ENCODE results near the gene EXOC4. TPM values are rescaled to one million over a fixed set of nuclear protein-coding genes. Genes with fewer than 3 reads are reported as not detected.

EXOC4 gene
- total and polyA plus RNA-seq, 4 donors: 47.5 to 100 (median 72.3) TPM

DNA sequence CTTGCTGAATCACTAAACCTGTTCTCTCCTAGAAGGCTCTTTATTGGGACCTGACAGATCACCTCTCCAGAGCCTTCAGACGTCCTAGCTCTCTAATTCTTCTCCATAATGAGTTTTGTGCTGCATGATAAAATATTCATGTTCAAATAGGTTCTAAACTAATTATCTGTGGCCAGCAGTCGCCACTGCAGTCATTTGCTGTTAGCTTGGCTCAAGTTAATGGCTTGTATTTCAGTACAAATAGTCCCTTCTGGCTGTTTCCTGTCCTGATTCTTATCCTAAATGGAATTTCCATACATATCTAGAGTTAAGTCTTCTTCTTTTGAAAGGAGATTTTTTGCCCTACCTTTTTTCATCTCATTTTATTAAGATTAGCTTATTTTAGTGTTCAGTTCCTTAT, 303.2 kb downstream of the EXOC4 start:
- no CpG with 5 or more reads among the region's 2 CpGs for WGBS (ENCODE audit: insufficient coverage)

DNA sequence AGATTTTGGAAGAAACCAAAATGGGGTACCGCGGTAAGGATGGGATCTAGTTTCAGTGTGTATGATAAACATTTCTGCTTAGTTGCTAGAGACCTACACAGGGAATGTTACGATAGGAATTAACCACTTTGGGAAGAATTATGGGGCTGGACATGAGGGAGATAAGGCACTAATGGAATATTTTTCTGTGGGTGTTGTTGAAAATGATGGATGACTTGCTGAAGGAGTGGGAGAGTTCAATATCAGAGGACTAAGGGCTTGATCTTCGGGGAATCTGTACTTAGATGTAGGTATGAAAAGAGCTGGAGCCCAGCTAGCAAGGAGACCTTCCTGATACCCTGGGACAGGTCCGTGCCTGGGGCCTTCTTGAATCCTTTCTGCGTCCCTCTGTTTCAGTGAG, 303.7 kb downstream of the EXOC4 start:
- DNase-seq (ENCODE audit: low read depth in 4 of 6, low spot score in 6 of 6): no peak
- WGBS (ENCODE audit: insufficient coverage): 95% methylated on average over 6 of the region's 6 CpGs
- H3K27ac ChIP-seq (ENCODE audit: low read depth, low read length): no peak overlapping the region
- no peak overlapping the region for H3K4me3 ChIP-seq (ENCODE audit: low read depth, low read length)
- no peaks in the 10 kb centered on the region for H3K36me3 ChIP-seq (ENCODE audit: control insufficient read depth, insufficient read depth, low read length)
- no peaks in the 10 kb centered on the region for H3K27me3 ChIP-seq (ENCODE audit: control insufficient read depth, insufficient read depth, low read length)
- H3K9me3 ChIP-seq (ENCODE audit: control insufficient read depth, insufficient read depth, low read length): no peaks in the 10 kb centered on the region
- H3K4me1 ChIP-seq (ENCODE audit: control insufficient read depth, insufficient read depth, low read length): no peaks in the 10 kb centered on the region

More for the DNA sequence above, 303.2 kb downstream of the EXOC4 start:
- no peak overlapping the region for H3K4me3 ChIP-seq (ENCODE audit: low read depth, low read length)
- no peak overlapping the region for H3K27ac ChIP-seq (ENCODE audit: low read depth, low read length)
- peak in 1 of 6 donors; percentile 55 for DNase-seq (ENCODE audit: low read depth in 4 of 6, low spot score in 6 of 6)
- H3K9me3 ChIP-seq (ENCODE audit: control insufficient read depth, insufficient read depth, low read length): no peaks in the 10 kb centered on the region
- H3K4me1 ChIP-seq (ENCODE audit: control insufficient read depth, insufficient read depth, low read length): no peaks in the 10 kb centered on the region
- no peaks in the 10 kb centered on the region for H3K27me3 ChIP-seq (ENCODE audit: control insufficient read depth, insufficient read depth, low read length)
- no peaks in the 10 kb centered on the region for H3K36me3 ChIP-seq (ENCODE audit: control insufficient read depth, insufficient read depth, low read length)

DNA sequence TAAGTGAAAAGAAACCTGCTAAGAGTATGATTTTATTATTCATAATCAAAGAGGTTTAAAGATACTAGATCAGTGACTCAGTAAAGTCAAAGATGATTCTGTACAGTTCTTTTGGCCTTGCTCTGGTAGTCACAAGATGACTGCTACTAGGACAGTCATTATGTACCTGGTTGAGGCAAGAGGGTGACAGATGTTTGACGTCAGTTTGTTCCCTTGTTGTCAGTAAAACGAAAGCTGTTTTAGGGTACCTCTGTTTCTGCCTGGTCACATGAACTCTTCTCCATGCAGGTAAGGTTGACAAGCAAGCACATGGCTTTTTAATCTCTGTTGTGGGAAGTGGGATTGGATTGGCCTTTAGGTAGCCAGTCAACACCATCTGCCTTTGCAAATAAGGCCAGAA, 308.0 kb downstream of the EXOC4 start:
- Histone ChIP-seq H3K4me1 (ENCODE audit: control insufficient read depth, insufficient read depth, low read length) (no peaks in the 10 kb centered on the region), H3K36me3 (ENCODE audit: control insufficient read depth, insufficient read depth, low read length) (no peaks in the 10 kb centered on the region), H3K4me3 (ENCODE audit: low read depth, low read length) (no peak overlapping the region), H3K27ac (ENCODE audit: low read depth, low read length) (no peak overlapping the region), H3K9me3 (ENCODE audit: control insufficient read depth, insufficient read depth, low read length) (no peaks in the 10 kb centered on the region), H3K27me3 (ENCODE audit: control insufficient read depth, insufficient read depth, low read length) (no peaks in the 10 kb centered on the region)
- WGBS (ENCODE audit: insufficient coverage): 94% methylated on average over 2 of the region's 2 CpGs
- DNase-seq (ENCODE audit: low read depth in 4 of 6, low spot score in 6 of 6): no peak

DNA sequence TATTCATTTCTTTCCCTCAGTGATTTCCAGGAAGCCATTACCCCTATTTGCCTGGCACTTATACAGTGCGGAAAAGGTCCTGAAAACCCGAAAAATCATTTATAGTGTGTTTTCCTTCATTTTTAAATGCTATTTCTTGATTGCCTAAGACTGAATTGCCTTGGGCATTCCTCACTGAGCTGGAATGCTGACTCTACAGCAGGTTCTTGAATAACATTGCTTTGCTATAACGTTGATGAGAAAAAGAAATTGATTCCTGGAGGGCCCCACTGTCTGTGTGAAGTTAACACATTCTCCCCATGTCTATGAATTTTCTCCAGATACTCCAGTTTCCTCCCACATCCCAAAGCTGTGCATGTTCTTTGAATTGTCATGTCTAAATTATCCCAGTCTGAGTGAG, 308.5 kb downstream of the EXOC4 start:
- no peak for DNase-seq (ENCODE audit: low read depth in 4 of 6, low spot score in 6 of 6)
- Histone ChIP-seq H3K27ac (ENCODE audit: low read depth, low read length) (no peak overlapping the region), H3K36me3 (ENCODE audit: control insufficient read depth, insufficient read depth, low read length) (no peaks in the 10 kb centered on the region), H3K4me1 (ENCODE audit: control insufficient read depth, insufficient read depth, low read length) (no peaks in the 10 kb centered on the region), H3K9me3 (ENCODE audit: control insufficient read depth, insufficient read depth, low read length) (no peaks in the 10 kb centered on the region), H3K27me3 (ENCODE audit: control insufficient read depth, insufficient read depth, low read length) (no peaks in the 10 kb centered on the region), H3K4me3 (ENCODE audit: low read depth, low read length) (no peak overlapping the region)
- no CpG with 5 or more reads among the region's 3 CpGs for WGBS (ENCODE audit: insufficient coverage)

DNA sequence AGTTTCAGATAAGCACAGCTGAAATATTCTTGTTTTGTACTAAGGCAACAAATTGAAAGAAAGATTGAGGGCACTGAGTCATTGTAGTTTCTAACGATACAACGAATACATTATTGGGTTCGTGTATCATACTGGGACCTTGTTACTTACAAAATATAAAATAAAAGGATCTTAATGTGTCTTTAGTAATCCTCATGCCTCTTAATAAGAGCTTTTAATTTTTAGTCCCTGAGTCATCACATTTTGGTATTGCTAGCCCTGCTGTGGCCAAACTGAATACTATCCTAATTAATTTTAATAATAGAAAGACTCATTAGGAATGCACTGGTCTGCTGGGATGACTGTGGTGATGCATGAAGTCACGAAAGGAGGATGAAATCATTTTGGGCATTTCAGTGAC, 309.7 kb downstream of the EXOC4 start:
- no peaks in the 10 kb centered on the region for H3K4me1 ChIP-seq (ENCODE audit: control insufficient read depth, insufficient read depth, low read length)
- no peaks in the 10 kb centered on the region for H3K27me3 ChIP-seq (ENCODE audit: control insufficient read depth, insufficient read depth, low read length)
- no peak overlapping the region for H3K4me3 ChIP-seq (ENCODE audit: low read depth, low read length)
- DNase-seq (ENCODE audit: low read depth in 4 of 6, low spot score in 6 of 6): no peak
- no peaks in the 10 kb centered on the region for H3K9me3 ChIP-seq (ENCODE audit: control insufficient read depth, insufficient read depth, low read length)
- H3K36me3 ChIP-seq (ENCODE audit: control insufficient read depth, insufficient read depth, low read length): no peaks in the 10 kb centered on the region
- no CpG with 5 or more reads among the region's 4 CpGs for WGBS (ENCODE audit: insufficient coverage)
- H3K27ac ChIP-seq (ENCODE audit: low read depth, low read length): no peak overlapping the region

DNA sequence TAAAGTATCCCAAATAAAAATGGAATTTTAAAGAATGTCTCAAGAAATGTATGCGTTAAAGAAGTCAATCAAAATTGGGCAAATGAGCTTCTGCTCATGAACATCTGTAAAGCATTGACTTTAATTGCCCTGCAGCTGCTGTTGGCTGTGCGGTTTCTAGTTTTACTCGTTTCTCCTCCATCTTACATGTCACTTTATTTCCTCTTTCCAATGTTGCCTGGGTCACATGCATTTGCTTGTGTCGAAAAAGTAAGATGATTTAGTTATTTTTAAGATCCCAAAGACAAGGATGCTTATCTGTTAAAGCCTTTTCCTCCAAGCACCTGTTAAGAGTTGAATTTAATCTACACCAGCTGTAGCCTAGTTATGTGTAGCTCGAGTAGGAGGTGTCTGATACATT, 310.4 kb downstream of the EXOC4 start:
- H3K27ac ChIP-seq (ENCODE audit: low read depth, low read length): no peak overlapping the region
- no peaks in the 10 kb centered on the region for H3K36me3 ChIP-seq (ENCODE audit: control insufficient read depth, insufficient read depth, low read length)
- no peaks in the 10 kb centered on the region for H3K9me3 ChIP-seq (ENCODE audit: control insufficient read depth, insufficient read depth, low read length)
- WGBS (ENCODE audit: insufficient coverage): 80% methylated on average over 1 of the region's 5 CpGs
- no peak overlapping the region for H3K4me3 ChIP-seq (ENCODE audit: low read depth, low read length)
- no peak for DNase-seq (ENCODE audit: low read depth in 4 of 6, low spot score in 6 of 6)
- H3K4me1 ChIP-seq (ENCODE audit: control insufficient read depth, insufficient read depth, low read length): no peaks in the 10 kb centered on the region
- no peaks in the 10 kb centered on the region for H3K27me3 ChIP-seq (ENCODE audit: control insufficient read depth, insufficient read depth, low read length)

DNA sequence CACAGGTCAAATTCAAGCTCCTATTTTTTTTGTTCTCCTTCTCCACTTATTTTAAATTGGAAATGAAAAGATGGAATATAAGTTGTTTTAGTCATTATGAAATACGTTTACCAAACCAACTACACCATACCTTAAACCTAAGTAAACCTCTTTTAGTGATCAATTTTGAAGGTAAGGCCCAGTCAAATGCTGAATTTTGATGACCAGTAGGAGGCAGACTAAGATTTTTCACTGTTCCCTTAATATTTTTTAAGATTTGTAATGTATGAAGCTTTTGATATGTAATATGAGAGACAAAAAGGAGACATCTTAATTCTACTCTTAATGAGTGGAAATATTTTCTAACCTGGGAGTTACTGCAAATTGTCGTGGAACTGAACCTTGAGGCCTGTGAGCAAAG, 311.6 kb downstream of the EXOC4 start:
- no peaks in the 10 kb centered on the region for H3K36me3 ChIP-seq (ENCODE audit: control insufficient read depth, insufficient read depth, low read length)
- no peak overlapping the region for H3K27ac ChIP-seq (ENCODE audit: low read depth, low read length)
- H3K4me1 ChIP-seq (ENCODE audit: control insufficient read depth, insufficient read depth, low read length): no peaks in the 10 kb centered on the region
- no peaks in the 10 kb centered on the region for H3K9me3 ChIP-seq (ENCODE audit: control insufficient read depth, insufficient read depth, low read length)
- H3K4me3 ChIP-seq (ENCODE audit: low read depth, low read length): no peak overlapping the region
- WGBS (ENCODE audit: insufficient coverage): 100% methylated on average over 1 of the region's 2 CpGs
- no peaks in the 10 kb centered on the region for H3K27me3 ChIP-seq (ENCODE audit: control insufficient read depth, insufficient read depth, low read length)
- DNase-seq (ENCODE audit: low read depth in 4 of 6, low spot score in 6 of 6): no peak

DNA sequence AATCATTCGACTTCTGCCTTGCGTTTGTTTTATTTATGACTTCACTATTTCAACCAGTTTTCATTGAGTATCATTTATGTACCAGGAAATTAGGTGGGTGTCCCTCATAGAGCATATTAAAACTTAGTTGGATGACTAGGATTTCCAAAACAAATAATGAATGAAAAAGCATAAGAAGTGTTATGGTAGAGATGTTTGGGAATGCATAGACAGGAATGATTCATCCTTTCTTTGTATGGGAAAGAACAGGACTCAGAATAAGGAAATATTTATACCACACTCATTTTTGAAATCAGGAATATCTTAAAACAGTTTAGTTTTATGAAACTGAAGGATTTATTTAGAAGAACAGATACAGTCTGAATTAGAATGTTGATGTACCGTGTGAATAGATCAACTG, 315.7 kb downstream of the EXOC4 start:
- Histone ChIP-seq H3K36me3 (ENCODE audit: control insufficient read depth, insufficient read depth, low read length) (no peaks in the 10 kb centered on the region), H3K4me3 (ENCODE audit: low read depth, low read length) (no peak overlapping the region), H3K27me3 (ENCODE audit: control insufficient read depth, insufficient read depth, low read length) (no peaks in the 10 kb centered on the region), H3K9me3 (ENCODE audit: control insufficient read depth, insufficient read depth, low read length) (no peaks in the 10 kb centered on the region), H3K4me1 (ENCODE audit: control insufficient read depth, insufficient read depth, low read length) (no peaks in the 10 kb centered on the region), H3K27ac (ENCODE audit: low read depth, low read length) (no peak overlapping the region)
- WGBS (ENCODE audit: insufficient coverage): 100% methylated on average over 1 of the region's 3 CpGs
- DNase-seq (ENCODE audit: low read depth in 4 of 6, low spot score in 6 of 6): no peak

DNA sequence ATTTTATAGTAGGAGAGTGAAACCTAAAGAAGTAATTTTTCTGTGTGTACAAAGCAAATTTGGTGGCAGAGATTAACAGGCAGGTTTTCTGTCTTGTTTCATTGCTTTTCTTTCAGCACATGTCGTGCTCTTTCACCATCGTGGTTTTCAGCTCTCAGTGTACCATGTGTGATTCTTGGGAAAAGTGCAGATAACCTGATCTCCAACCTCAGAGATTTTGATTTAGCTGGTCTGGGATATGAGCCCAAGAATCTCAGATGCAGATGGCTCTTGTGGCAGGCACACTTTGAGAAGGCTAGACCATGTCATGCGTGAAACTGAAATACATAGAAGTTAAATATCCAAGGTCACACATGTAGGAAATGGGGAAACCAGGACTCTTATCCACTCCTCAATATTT, 317.4 kb downstream of the EXOC4 start:
- no peaks in the 10 kb centered on the region for H3K36me3 ChIP-seq (ENCODE audit: control insufficient read depth, insufficient read depth, low read length)
- no peaks in the 10 kb centered on the region for H3K9me3 ChIP-seq (ENCODE audit: control insufficient read depth, insufficient read depth, low read length)
- no CpG with 5 or more reads among the region's 3 CpGs for WGBS (ENCODE audit: insufficient coverage)
- no peak overlapping the region for H3K27ac ChIP-seq (ENCODE audit: low read depth, low read length)
- no peak overlapping the region for H3K4me3 ChIP-seq (ENCODE audit: low read depth, low read length)
- H3K27me3 ChIP-seq (ENCODE audit: control insufficient read depth, insufficient read depth, low read length): no peaks in the 10 kb centered on the region
- DNase-seq (ENCODE audit: low read depth in 4 of 6, low spot score in 6 of 6): peak in 1 of 6 donors; percentile 18
- H3K4me1 ChIP-seq (ENCODE audit: control insufficient read depth, insufficient read depth, low read length): no peaks in the 10 kb centered on the region

DNA sequence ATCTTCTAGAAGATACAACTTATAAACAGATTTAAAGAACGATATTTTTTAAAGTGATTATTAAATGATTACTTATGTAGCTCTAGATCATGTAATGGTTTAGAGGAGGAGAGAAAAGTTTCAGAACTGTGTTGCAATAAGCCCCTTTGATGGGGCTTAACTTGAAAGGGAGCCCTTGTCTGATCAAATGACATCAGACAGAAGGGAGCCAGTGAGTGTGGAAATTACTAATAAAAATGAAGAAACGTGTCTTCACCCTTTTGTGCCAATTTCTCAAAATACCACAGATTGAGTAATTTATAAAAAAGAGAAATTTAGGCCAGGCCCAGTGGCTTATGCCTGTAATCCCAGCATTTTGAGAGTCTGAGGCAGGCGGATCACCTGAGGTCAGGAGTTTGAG, 318.2 kb downstream of the EXOC4 start:
- WGBS (ENCODE audit: insufficient coverage): 100% methylated on average over 1 of the region's 3 CpGs
- H3K9me3 ChIP-seq (ENCODE audit: control insufficient read depth, insufficient read depth, low read length): no peaks in the 10 kb centered on the region
- no peaks in the 10 kb centered on the region for H3K27me3 ChIP-seq (ENCODE audit: control insufficient read depth, insufficient read depth, low read length)
- H3K4me3 ChIP-seq (ENCODE audit: low read depth, low read length): no peak overlapping the region
- no peak overlapping the region for H3K27ac ChIP-seq (ENCODE audit: low read depth, low read length)
- no peaks in the 10 kb centered on the region for H3K4me1 ChIP-seq (ENCODE audit: control insufficient read depth, insufficient read depth, low read length)
- H3K36me3 ChIP-seq (ENCODE audit: control insufficient read depth, insufficient read depth, low read length): no peaks in the 10 kb centered on the region
- no peak for DNase-seq (ENCODE audit: low read depth in 4 of 6, low spot score in 6 of 6)
